ENCODE data around the gene DHDH.
"Not testable (repeated sequence)": the region's sequence is repeated elsewhere in the genome, so short reads cannot be mapped to it uniquely, and the experiment has no call there.

Gene DHDH

DNA sequence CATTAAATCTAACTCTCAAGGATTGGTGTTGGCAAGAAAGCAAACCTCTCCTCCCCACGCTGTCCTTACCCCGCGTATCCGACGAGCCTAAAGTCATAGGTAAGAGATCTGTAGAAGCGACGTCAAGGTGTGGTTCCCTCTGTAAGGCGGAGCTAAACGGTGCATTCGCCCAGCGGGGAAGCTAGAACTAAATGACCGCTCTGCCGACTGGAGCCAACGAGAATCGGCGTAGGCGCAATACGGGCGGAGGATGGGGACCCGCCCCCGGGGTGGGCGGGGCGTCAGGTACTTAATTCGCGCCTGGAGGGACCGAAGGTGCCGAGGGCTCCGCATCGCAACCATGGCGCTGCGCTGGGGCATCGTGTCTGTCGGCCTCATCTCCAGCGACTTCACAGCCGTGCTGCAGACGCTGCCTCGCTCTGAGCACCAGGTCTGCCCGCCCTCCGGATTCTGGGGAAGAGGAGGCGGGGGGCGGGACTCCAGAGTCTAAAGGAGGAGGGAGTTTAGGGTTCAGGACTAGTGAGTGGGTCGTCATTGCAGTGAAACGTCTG, at the start of gene DHDH:
DHDH (plus strand) TSS at position 318 of the 551 bp plus-strand sequence; CDS start at position 341, 23 bp downstream.
- peak; percentile 42 to 60 for DNase-seq (ENCODE audit: low read depth in 2 of 2, low spot score in 1 of 2)

GRCh38 chr19:48883726-48884125, 49.8 kb upstream of the DHDH start:
- DNase-seq (ENCODE audit: low read depth in 2 of 2, low spot score in 1 of 2): no peak

DNA sequence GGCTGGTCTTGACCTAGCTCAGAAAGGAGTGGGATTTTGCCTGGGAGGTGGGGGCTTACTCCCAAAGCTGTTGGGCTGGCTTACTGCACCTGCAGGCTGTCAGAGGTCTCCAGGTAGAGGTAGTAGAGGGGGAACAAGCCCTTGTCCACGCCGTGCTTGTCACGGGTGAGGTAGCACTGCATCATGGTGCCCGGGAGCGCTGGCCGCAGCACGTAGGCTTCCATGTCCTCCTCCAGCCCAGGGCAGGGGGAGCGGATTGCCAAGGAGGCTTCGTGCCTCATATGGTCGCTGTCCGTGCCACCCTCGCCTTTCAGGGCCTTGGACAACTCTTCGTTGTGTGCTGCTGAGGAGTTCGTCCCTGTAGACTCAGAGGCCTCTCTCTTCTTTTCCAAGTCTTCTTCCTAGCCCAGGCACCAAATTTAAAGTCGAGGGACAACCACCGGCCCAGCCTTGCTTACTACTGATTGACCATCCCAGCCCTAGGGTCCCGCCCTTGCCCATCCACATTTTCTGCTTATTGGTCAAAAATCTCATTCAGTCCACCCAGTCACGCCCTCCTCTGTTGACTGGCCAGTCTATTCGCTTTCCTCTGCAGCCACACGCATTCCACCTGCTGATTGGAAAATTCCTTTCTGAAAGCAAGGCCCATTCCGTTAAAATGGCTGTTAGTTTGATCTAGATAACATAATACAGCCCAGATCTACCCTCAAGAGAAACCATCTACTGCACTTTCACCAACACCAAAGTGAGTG, 45.5 kb upstream of the DHDH start:
- DNase-seq (ENCODE audit: low read depth in 2 of 2, low spot score in 1 of 2): no peak

DNA sequence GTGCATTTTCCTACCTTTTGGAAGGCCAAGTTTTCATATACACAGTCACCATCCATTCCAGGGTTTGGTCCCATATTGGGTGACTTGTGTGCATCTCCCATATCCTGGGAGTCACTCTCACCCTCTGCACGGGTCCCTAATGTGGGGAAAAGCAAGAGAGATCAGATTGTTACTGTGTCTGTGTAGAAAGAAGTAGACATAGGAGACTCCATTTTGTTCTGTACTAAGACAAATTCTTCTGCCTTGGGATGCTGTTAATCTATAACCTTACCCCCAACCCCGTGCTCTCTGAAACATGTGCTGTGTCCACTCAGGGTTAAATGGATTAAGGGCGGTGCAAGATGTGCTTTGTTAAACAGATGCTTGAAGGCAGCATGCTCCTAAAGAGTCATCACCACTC, 44.0 kb upstream of the DHDH start:
- not testable (repeated sequence) for DNase-seq (ENCODE audit: low read depth in 2 of 2, low spot score in 1 of 2)

DNA sequence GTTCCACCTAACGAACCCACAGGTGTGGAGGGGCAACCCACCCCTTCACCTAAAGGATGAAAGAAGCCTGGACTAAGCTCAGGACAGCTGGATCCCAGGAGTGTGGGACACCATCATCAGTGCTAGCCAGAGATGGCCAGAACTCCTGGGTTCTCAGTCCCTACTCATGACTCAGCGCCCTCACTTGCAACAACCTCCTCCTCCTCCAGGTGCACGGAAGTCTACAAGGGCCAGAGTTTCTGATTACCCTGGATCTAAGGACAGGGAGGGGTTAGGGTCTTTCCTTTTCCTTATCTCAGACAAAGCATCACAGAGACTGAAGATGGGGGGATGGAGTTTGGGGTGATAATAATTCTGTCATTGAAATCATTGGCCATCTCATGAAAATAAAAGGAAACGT, 42.9 kb upstream of the DHDH start:
- DNase-seq (ENCODE audit: low read depth in 2 of 2, low spot score in 1 of 2): no peak

- no peak for DNase-seq (ENCODE audit: low read depth in 2 of 2, low spot score in 1 of 2)
These were observed 38.3 kb upstream of the DHDH start for GRCh38 chr19:48895226-48895625.

DNA sequence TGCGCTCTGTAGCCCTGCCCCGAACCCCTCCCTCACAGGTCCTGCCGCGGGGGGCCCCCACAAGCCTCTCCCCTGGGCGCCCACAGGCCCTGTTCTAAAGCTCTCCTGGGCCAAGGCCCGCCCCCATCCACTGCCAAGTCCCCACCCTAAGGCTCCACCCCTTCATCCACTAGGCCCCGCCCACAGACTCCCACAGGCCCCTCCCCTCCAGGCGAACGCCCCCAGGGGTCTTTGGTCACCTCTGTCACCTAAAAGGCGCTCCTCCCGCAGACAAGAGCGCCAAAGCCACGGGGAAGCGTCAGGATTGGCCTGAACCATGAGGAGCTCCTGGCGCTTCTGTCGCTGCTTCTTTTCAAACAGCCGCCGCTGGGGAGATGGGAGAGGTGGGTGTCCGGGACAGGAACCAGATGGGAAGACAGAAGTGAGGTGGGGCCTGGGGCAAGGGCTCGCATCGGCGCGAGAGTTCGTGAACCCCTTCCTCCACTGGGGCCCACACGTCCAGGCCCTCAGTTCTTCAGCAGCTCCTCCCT, 37.2 kb upstream of the DHDH start:
- no peak for DNase-seq (ENCODE audit: low read depth in 2 of 2, low spot score in 1 of 2)

GRCh38 chr19:48897181-48897580, 36.3 kb upstream of the DHDH start:
- DNase-seq (ENCODE audit: low read depth in 2 of 2, low spot score in 1 of 2): no peak

DNA sequence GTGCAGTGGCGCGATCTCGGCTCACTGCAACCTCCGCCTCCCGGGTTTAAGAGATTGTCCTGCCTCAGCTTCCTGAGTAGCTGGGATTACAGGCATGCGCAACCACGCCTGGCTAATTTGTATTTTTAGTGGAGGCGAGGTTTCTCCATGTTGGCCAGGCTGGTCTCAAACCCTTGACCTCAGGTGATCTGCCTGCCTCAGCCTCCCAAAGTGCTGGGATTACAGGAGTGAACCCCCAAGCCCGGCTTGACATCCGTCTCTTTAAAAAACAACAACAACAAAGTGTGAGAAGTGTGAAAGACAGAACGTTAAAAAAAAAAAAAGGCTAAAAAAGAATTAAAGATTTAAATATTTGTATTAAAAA, 34.1 kb upstream of the DHDH start:
- not testable (repeated sequence) for DNase-seq (ENCODE audit: low read depth in 2 of 2, low spot score in 1 of 2)

DNA sequence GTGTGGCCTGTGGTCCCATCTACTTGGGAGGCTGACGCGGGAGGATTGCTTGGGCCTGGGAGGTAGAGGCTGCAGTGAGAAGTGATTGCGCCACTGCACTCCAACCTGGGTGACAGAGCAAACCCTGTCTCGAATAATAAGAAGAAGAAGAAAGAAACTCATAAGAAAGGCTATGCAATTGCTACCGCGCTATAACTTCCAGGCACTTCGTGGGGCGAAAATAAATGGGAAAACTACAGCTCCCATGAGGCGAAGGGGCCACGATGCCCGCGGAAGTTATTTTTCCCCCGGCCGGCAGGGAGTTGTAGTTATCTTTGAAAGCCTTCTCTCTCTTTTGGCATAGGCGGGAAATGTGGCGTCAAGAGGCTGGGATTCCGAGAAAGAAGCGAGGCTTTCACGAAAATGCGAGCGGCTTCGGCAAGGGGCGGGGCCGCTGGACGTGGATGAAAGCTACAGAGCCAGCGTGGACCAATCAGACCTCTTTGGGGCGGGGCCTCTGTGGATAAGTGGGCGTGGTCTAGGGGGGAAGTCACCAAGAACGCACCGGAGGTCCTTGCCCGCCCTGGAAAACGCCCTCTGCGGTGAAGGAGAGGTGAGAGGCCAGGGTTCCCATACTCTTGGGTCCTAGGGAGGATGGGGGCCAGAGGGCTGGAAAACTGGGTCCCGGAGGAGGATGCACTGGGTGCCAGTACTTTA, 33.6 kb upstream of the DHDH start, which contains the start of gene NUCB1:
NUCB1 (plus strand) TSS at position 532 of the 696 bp plus-strand sequence. CDS start 485 bp downstream, outside the sequence.
- peak; percentile 97 to 99 for DNase-seq (ENCODE audit: low read depth in 2 of 2, low spot score in 1 of 2)

DNA sequence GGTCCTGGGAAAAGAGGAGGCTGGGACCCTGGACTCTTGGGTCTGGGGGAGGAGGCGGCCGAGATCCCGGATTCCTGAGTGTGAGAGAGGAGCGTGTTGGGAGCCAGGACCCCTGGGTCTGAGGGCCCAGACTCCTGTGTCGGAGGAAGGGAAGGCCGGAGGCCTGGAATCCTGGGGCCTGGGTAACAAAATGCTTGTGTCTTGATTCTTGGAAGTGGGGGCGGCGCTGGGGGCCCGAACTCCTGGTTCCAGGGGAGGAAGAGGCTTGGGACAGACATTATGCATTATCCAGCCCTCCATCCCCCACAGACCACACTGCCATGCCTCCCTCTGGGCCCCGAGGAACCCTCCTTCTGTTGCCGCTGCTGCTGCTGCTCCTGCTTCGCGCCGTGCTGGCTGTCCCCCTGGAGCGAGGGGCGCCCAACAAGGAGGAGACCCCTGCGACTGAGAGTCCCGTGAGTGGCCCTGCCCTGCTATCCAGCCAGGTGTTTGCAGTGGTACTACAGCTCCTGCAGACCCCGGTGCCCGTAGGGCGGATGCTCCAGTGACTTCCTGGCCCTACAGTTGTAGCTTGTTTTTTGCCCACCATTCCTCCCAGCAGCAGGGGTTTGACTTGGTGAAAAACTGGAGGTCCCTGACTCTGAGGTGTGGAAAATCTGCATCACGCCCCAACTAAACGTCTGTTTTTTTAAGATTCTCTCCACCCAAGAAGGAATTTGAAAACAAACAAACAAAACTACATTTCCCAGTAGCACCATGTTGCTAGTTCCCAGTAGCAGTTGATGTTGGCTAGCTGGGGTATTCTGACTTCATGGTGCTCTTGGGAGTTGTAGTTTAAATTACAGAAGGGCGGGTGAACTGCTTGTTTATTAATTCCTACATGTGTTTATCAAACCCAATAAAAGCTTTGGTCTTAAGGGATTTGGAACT, 32.8 kb upstream of the DHDH start:
- DNase-seq (ENCODE audit: low read depth in 2 of 2, low spot score in 1 of 2): no peak

GRCh38 chr19:48902291-48902690, 31.2 kb upstream of the DHDH start:
- not testable (repeated sequence) for DNase-seq (ENCODE audit: low read depth in 2 of 2, low spot score in 1 of 2)

DNA sequence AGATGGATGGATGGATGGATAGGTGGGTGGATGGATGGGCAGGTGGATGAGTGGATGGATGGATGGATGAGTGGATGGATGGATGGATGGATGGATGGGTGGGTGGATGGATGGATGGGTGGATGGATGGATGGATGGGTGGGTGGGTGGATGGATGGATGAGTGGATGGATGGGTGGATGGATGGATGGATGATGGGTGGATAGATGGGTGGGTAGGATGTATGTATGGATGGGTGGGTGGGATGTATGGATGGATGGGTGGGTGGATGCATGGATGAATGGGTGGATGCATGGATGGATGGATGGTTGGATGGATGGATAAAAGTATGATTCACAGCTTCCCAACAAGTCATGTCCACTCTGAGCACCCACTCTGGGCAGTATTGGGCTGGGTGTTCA, 29.7 kb upstream of the DHDH start:
- DNase-seq (ENCODE audit: low read depth in 2 of 2, low spot score in 1 of 2): not testable (repeated sequence)

DNA sequence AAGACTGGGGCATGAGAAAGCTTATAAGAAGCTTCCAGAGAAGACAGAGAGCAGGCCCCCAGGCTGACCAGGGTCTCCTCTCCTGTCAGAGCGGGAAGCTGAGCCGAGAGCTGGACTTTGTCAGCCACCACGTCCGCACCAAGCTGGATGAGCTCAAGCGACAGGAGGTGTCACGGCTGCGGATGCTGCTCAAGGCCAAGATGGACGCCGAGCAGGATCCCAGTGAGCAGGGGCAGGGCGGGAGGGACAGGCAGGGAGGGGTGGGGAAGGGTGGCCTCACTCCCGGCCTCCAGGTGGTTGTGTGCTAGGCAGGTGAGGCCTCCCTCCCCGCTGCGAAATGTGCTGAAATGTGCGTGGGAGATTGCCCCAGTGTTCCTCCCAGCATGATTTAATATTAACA, 27.8 kb upstream of the DHDH start:
- DNase-seq (ENCODE audit: low read depth in 2 of 2, low spot score in 1 of 2): no peak

- no peak for DNase-seq (ENCODE audit: low read depth in 2 of 2, low spot score in 1 of 2)
These were observed 27.2 kb upstream of the DHDH start for GRCh38 chr19:48906324-48906723.

DNA sequence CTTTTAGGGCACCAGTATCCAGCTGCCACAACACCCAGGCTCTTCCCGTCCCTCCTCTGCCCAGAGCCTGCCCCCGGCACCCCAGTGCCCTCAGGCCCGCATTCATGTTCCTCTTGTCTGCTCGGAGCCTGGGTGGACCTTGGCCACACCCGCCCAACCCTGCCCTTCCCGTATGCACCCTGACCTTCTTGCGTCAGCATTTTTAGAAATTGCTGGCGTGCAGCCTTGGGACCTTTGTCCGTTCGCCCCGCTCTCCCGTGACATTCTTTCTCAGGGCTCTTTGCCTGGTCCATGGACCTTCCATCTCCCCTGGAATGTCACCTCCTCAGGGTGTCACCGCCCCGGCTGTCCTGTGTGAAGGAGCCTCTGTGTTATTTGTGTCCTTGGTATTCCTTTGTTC, 25.8 kb upstream of the DHDH start:
- DNase-seq (ENCODE audit: low read depth in 2 of 2, low spot score in 1 of 2): no peak

GRCh38 chr19:48909424-48910077, 23.9 kb upstream of the DHDH start:
- DNase-seq (ENCODE audit: low read depth in 2 of 2, low spot score in 1 of 2): not testable (repeated sequence)

DNA sequence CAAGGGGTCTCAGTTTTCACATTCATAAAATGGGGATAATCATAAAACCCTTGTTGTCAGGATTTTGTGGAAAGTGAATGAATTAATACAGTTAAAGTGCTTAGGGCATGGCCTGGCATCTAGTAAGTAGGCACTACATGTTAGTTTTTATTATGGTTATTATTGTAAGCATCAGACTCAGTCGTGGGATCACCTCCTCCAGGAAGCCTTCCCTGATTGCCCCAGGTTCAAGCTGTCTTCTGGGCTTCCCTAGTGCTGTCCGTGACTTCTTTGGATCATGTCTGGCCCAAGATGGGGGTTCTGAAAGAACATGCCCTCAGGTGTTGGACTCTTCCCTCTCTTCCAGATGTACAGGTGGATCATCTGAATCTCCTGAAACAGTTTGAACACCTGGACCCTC, 22.7 kb upstream of the DHDH start:
- DNase-seq (ENCODE audit: low read depth in 2 of 2, low spot score in 1 of 2): no peak

DNA sequence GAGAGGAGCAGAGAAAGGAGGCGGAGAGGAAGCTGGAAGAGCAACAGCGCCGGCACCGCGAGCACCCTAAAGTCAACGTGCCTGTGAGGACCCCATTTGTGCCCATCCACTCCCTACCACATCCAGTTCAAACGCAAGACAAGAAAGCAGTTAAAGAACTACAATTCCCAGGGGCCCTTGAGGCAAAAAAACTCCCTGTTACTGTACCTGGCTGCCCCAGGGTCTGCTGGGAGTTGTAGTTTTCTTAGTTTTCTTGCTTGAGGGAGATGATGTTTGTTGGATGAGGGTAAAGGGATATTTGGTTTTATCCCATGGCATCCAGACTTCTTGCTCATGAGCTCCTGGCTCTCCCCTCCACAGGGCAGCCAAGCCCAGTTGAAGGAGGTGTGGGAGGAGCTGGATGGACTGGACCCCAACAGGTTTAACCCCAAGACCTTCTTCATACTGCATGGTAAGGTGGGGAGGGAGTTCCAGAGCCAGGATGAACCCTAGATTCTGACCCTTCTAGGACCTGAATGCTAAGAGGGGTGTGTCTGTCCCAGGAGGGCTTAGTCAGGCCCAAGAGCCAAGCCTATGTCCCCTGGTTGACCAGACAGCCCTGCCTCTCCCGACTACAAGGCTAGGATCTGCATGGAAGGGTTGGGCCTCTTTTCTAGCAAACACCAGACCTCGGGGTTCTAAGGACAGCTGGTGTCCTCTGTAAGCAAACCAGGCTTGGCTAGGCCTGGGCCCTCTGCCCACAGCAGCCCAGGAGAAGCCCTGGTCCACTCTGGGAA, 20.2 kb upstream of the DHDH start:
- DNase-seq (ENCODE audit: low read depth in 2 of 2, low spot score in 1 of 2): no peak

- DNase-seq (ENCODE audit: low read depth in 2 of 2, low spot score in 1 of 2): no peak
These were observed 19.3 kb upstream of the DHDH start for GRCh38 chr19:48914181-48914580.

All from stimulated activated CD8-positive, alpha-beta memory T cell treated with anti-CD3 and anti-CD28 coated beads, Interleukin-4, amount 100 ng/mL, for 4 hours (primary cell).